ENCODE data around the gene PSMD2.

- TF ChIP-seq POLR2A (IDR thresholded peaks at IDR 0.05; ENCODE audit: low read length) (no peak), GATA1 (IDR thresholded peaks at IDR 0.05; ENCODE audit: low read depth, low read length) (no peak)
These were observed 21.0 kb downstream of the PSMD2 start for GRCh38 chr3:184320104-184320445.
